Thyroid gland (tissue), 4 donors: ENCODE data around the gene LIMS1. TPM values are rescaled to one million over a fixed set of nuclear protein-coding genes. Genes with fewer than 3 reads are reported as not detected.
"Not testable (repeated sequence)": the region's sequence is repeated elsewhere in the genome, so short reads cannot be mapped to it uniquely, and the experiment has no call there.

Experiments
- DNase-seq, 2 donors: peaks; one replicate each; pipeline ENCODE4 v3.0.0-alpha.2; 2019
- H3K27ac ChIP-seq, 3 donors: fragments of 200-600 bp; sonication (generic); 1 replicate in 2 of 3; 2 replicates in 1 of 3; pipeline ENCODE4 v1.5.1; 2016 to 2019; ENCODE audit warnings: mild to moderate bottlenecking in 1 of 3, moderate library complexity in 1 of 3
- H3K27me3 ChIP-seq: fragments of 200-600 bp; sonication (generic); one replicate; pipeline ENCODE4 v1.5.1; 2019
- H3K36me3 ChIP-seq, 2 donors: fragments of 200-600 bp; sonication (generic); one replicate each; pipeline ENCODE4 v1.5.1; 2016 to 2019
- H3K4me1 ChIP-seq, 2 donors: fragments of 200-600 bp; sonication (generic); one replicate each; pipeline ENCODE4 v1.5.1; 2017 to 2019
- H3K4me3 ChIP-seq, 3 donors: fragments of 200-600 bp; sonication (generic); replicated peaks in 1 of 3; 1 replicate in 2 of 3; 2 replicates in 1 of 3; pipeline ENCODE4 v1.5.1; 2016; ENCODE audit warnings: mild to moderate bottlenecking in 1 of 3
- H3K9me3 ChIP-seq: fragments of 200-600 bp; sonication (generic); one replicate; pipeline ENCODE4 v1.5.1; 2017
- POLR2A ChIP-seq, 2 donors: fragments of 450-650 bp; IDR thresholded peaks; one replicate each; pipeline ENCODE4 v1.6.1; 2017; ENCODE audit warnings: antibody characterized with exemption in 2 of 2, mild to moderate bottlenecking in 2 of 2, moderate library complexity in 1 of 2
- WGBS, 2 donors: methylation state at CpG; one replicate each; pipeline ENCODE4 v1.1.5; 2017; 5-methylcytosine and 5-hydroxymethylcytosine counted together
- intact Hi-C: fragments of 100-400 bp; cut with DNase I; formaldehyde crosslinking; loops from one replicate; pipeline ENCODE4 v1.15.1; 2023
- total RNA-seq, 4 donors: library from RNA; depleted of rRNA; stranded (reverse); fragments of >200 nt; gene quantifications; one replicate each; pipeline ENCODE4 v1.2.3, GENCODE V29; 2016

Gene LIMS1
- total RNA-seq, 4 donors from 2014 or later, result 73.1 to 117 (median 92.5) TPM

GRCh38 chr2:108644446-108644845 is 110.2 kb downstream of the LIMS1 start:
- H3K9me3 ChIP-seq, H3K4me3 ChIP-seq, H3K36me3 ChIP-seq, intact Hi-C loops, DNase-seq, H3K27me3 ChIP-seq: not testable (repeated sequence)
- Histone ChIP-seq H3K27ac (peak overlapping the region in 2 of 3 donors; percentile 77 to 84), H3K4me1 (peaks cover 31 to 63% of the 10 kb centered on the region in 2 donors)
- WGBS, 2 donors, result 71 to 79% methylated on average over 6 of the region's 6 CpGs
- TF ChIP-seq POLR2A (IDR thresholded peaks at IDR 0.05), result peak in 1 of 2 donors; percentile 8

GRCh38 chr2:108648796-108649195 is 114.5 kb downstream of the LIMS1 start:
- intact Hi-C loops, H3K4me3 ChIP-seq, H3K27me3 ChIP-seq, H3K36me3 ChIP-seq, H3K9me3 ChIP-seq, H3K27ac ChIP-seq, DNase-seq: not testable (repeated sequence)
- H3K4me1 ChIP-seq, result peaks cover 16 to 30% of the 10 kb centered on the region in 2 donors

- H3K36me3 ChIP-seq, DNase-seq, H3K9me3 ChIP-seq, intact Hi-C loops, H3K27ac ChIP-seq, H3K27me3 ChIP-seq, H3K4me3 ChIP-seq: not testable (repeated sequence)
- WGBS, 2 donors, result 97 to 98% methylated on average over 8 of the region's 8 CpGs
- H3K4me1 ChIP-seq, result peaks cover 4 to 17% of the 10 kb centered on the region in 2 donors
Observed at GRCh38 chr2:108650465-108650864, 116.2 kb downstream of the LIMS1 start.

- H3K4me3 ChIP-seq, H3K9me3 ChIP-seq, H3K27ac ChIP-seq, DNase-seq, intact Hi-C loops, H3K36me3 ChIP-seq, H3K27me3 ChIP-seq: not testable (repeated sequence)
- peaks cover 4 to 17% of the 10 kb centered on the region in 2 donors for H3K4me1 ChIP-seq
- 0% methylated on average over 1 of the region's 2 CpGs; no CpG with 5 or more reads in 1 of the 2 donors for WGBS, 2 donors
Observed at GRCh38 chr2:108651468-108651867, 117.2 kb downstream of the LIMS1 start.

- H3K27me3 ChIP-seq, H3K9me3 ChIP-seq, H3K36me3 ChIP-seq, DNase-seq, intact Hi-C loops, H3K4me3 ChIP-seq: not testable (repeated sequence)
- 72 to 75% methylated on average over 7 of the region's 7 CpGs for WGBS, 2 donors
- Histone ChIP-seq H3K4me1 (peaks cover 7 to 18% of the 10 kb centered on the region in 2 donors), H3K27ac (peak overlapping the region in 2 of 3 donors; percentile 17 to 46)
Observed at GRCh38 chr2:108652187-108652931, 118.1 kb downstream of the LIMS1 start.

GRCh38 chr2:108653425-108653824 is 119.2 kb downstream of the LIMS1 start:
- H3K27ac ChIP-seq, result not testable (repeated sequence)
- WGBS, 2 donors, result 90 to 100% methylated on average over 1 to 4 of the region's 8 CpGs

GRCh38 chr2:108653849-108654248 is 119.6 kb downstream of the LIMS1 start:
- intact Hi-C loops, H3K27me3 ChIP-seq, H3K4me3 ChIP-seq, DNase-seq, H3K36me3 ChIP-seq, H3K9me3 ChIP-seq: not testable (repeated sequence)
- H3K4me1 ChIP-seq, result peaks cover 10 to 11% of the 10 kb centered on the region in 2 donors
- peak overlapping the region; percentile 68 to 82 (median 72) for H3K27ac ChIP-seq
- 47 to 60% methylated on average over 4 of the region's 6 CpGs for WGBS, 2 donors

More at GRCh38 chr2:108653425-108653824, 119.2 kb downstream of the LIMS1 start:
- H3K4me3 ChIP-seq, H3K27me3 ChIP-seq, intact Hi-C loops, H3K36me3 ChIP-seq, H3K9me3 ChIP-seq, DNase-seq: not testable (repeated sequence)
- peaks cover 10 to 11% of the 10 kb centered on the region in 2 donors for H3K4me1 ChIP-seq

- WGBS, 2 donors, result 7% methylated on average over 2 of the region's 13 CpGs; no CpG with 5 or more reads in 1 of the 2 donors
- H3K27me3 ChIP-seq, H3K9me3 ChIP-seq, H3K4me3 ChIP-seq, intact Hi-C loops, H3K36me3 ChIP-seq: not testable (repeated sequence)
- H3K4me1 ChIP-seq, result peaks cover 10 to 11% of the 10 kb centered on the region in 2 donors
- H3K27ac ChIP-seq, result peak overlapping the region; percentile 68 to 82 (median 72)
- DNase-seq, result peak; percentile 81 to 85
Observed at GRCh38 chr2:108654521-108655125, 120.4 kb downstream of the LIMS1 start.

GRCh38 chr2:108655270-108655669 is 121.0 kb downstream of the LIMS1 start:
- no CpG with 5 or more reads among the region's 13 CpGs for WGBS, 2 donors

GRCh38 chr2:108656282-108656681 is 122.0 kb downstream of the LIMS1 start:
- H3K27me3 ChIP-seq, H3K27ac ChIP-seq, H3K9me3 ChIP-seq, H3K36me3 ChIP-seq, intact Hi-C loops, DNase-seq, H3K4me3 ChIP-seq: not testable (repeated sequence)
- peaks cover 10 to 11% of the 10 kb centered on the region in 2 donors for H3K4me1 ChIP-seq

More at GRCh38 chr2:108655270-108655669, 121.0 kb downstream of the LIMS1 start:
- intact Hi-C loops, H3K27ac ChIP-seq, H3K9me3 ChIP-seq, DNase-seq, H3K36me3 ChIP-seq, H3K27me3 ChIP-seq, H3K4me3 ChIP-seq: not testable (repeated sequence)
- H3K4me1 ChIP-seq, result peaks cover 10 to 11% of the 10 kb centered on the region in 2 donors

- H3K27ac ChIP-seq, result peak overlapping the region in 2 of 3 donors; percentile 45 to 68
- WGBS, 2 donors, result 71 to 72% methylated on average over 4 of the region's 4 CpGs
- intact Hi-C loops, H3K27me3 ChIP-seq, H3K9me3 ChIP-seq, H3K4me3 ChIP-seq, DNase-seq, H3K36me3 ChIP-seq: not testable (repeated sequence)
- peaks cover 9 to 15% of the 10 kb centered on the region in 2 donors for H3K4me1 ChIP-seq
Observed at GRCh38 chr2:108657517-108657916, 123.2 kb downstream of the LIMS1 start.

- H3K27me3 ChIP-seq, H3K27ac ChIP-seq, H3K4me3 ChIP-seq, DNase-seq, intact Hi-C loops, H3K9me3 ChIP-seq, H3K36me3 ChIP-seq: not testable (repeated sequence)
- H3K4me1 ChIP-seq, result peaks cover 6 to 13% of the 10 kb centered on the region in 2 donors
- WGBS, 2 donors, result 93% methylated on average over 6 of the region's 7 CpGs
Observed at GRCh38 chr2:108658553-108658952, 124.3 kb downstream of the LIMS1 start.

GRCh38 chr2:108661493-108661892 is 127.2 kb downstream of the LIMS1 start:
- DNase-seq, H3K36me3 ChIP-seq, H3K27ac ChIP-seq, H3K9me3 ChIP-seq, H3K4me3 ChIP-seq, intact Hi-C loops, H3K27me3 ChIP-seq: not testable (repeated sequence)
- peaks cover 6 to 13% of the 10 kb centered on the region in 2 donors for H3K4me1 ChIP-seq
- WGBS, 2 donors, result 69 to 70% methylated on average over 4 of the region's 4 CpGs
